Gastrocnemius medialis (tissue), 4 donors: ENCODE data around the gene KIRREL3.

ENCODE experiments used
- POLR2A ChIP-seq, 2 donors: fragments of 450-650 bp; IDR thresholded peaks; one replicate each; pipeline ENCODE4 v1.6.1; 2017; ENCODE audit warnings: antibody characterized with exemption in 2 of 2, mild to moderate bottlenecking in 2 of 2, moderate library complexity in 2 of 2
- TF ChIP-seq, protein P1 (sequence below), 5 experiments: fragments of 450-650 bp in 3 of 5; fragments of 200-600 bp in 2 of 5; sonication (generic) in 2 of 5; IDR thresholded peaks in 4 of 5; conservative IDR thresholded peaks in 1 of 5; 1 replicate in 4 of 5; 2 replicates in 1 of 5; pipeline ENCODE4 v1.5.1; 2016 to 2019; ENCODE audit warnings: antibody characterized with exemption in 5 of 5, mild to moderate bottlenecking in 3 of 5, moderate library complexity in 3 of 5

DNA sequence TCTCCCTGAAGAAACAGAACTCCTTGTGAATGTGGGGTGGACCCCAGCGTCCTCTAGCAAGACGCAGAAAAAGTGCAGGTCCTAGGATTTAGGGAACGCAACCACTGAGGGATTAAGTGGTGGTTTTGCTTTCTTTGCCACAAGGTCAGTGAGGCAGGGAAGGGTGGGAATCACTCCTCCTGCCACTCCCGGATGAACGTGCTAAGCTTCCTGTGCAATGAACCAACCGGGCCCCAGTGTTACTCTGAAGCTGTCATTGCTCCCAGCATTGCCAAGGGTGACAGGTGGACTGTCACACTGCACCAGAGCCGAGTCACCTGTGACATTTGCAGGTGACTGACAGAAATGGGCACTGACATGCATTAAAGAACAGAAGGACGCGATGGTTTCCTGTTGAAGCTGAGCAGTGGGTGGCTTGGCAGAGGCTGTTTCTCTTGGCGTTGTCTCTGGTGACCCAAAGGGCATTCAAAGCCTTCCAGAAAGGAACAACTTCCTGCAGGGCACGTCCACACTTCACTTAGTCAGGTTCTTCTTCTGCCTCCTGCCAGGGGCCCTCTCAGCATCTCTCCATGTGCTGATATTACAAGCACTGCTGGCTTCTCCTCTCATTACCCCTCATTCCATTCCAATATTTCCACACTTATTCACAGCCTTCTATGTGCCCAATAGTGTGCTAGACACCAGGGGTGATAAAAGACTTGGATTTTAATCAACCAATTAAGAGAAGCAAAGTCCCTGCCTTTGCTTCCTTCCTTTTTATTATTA is 9.7 kb downstream of the KIRREL3 start:
- TF ChIP-seq, protein P1, sequence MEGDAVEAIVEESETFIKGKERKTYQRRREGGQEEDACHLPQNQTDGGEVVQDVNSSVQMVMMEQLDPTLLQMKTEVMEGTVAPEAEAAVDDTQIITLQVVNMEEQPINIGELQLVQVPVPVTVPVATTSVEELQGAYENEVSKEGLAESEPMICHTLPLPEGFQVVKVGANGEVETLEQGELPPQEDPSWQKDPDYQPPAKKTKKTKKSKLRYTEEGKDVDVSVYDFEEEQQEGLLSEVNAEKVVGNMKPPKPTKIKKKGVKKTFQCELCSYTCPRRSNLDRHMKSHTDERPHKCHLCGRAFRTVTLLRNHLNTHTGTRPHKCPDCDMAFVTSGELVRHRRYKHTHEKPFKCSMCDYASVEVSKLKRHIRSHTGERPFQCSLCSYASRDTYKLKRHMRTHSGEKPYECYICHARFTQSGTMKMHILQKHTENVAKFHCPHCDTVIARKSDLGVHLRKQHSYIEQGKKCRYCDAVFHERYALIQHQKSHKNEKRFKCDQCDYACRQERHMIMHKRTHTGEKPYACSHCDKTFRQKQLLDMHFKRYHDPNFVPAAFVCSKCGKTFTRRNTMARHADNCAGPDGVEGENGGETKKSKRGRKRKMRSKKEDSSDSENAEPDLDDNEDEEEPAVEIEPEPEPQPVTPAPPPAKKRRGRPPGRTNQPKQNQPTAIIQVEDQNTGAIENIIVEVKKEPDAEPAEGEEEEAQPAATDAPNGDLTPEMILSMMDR (IDR thresholded peaks at IDR 0.05 in 4 of 5, conservative IDR thresholded peaks at IDR 0.05 in 1 of 5): no peak
- TF ChIP-seq POLR2A (IDR thresholded peaks at IDR 0.05): no peak
